SJCRH30 (cell line): ENCODE data around the gene RALA. TPM values are rescaled to one million over a fixed set of nuclear protein-coding genes. Genes with fewer than 3 reads are reported as not detected.

Source experiments
- DNase-seq, 2 experiments: peaks; one replicate each; pipeline ENCODE4 v3.0.0-alpha.2; 2015 to 2020
- H3K27ac ChIP-seq: fragments of 250-450 bp; sonication (Bioruptor Pico); 2 replicates; pipeline ENCODE4 v1.5.1; 2020; ENCODE audit warnings: mild to moderate bottlenecking, moderate library complexity
- H3K27me3 ChIP-seq: fragments of 250-450 bp; sonication (Bioruptor Pico); 2 replicates; pipeline ENCODE4 v1.5.1; 2020; ENCODE audit warnings: mild to moderate bottlenecking, moderate library complexity
- H3K36me3 ChIP-seq: fragments of 250-450 bp; sonication (Bioruptor Pico); 2 replicates; pipeline ENCODE4 v1.5.1; 2020; ENCODE audit warnings: mild to moderate bottlenecking, moderate library complexity
- H3K4me1 ChIP-seq: fragments of 250-450 bp; sonication (Bioruptor Pico); 2 replicates; pipeline ENCODE4 v1.5.1; 2020; ENCODE audit warnings: mild to moderate bottlenecking, moderate library complexity
- H3K4me3 ChIP-seq: fragments of 250-450 bp; sonication (Bioruptor Pico); 2 replicates; pipeline ENCODE4 v1.5.1; 2020; ENCODE audit warnings: mild to moderate bottlenecking, moderate library complexity
- H3K9me3 ChIP-seq: fragments of 250-450 bp; sonication (Bioruptor Pico); replicated peaks from 2 replicates; pipeline ENCODE4 v1.5.1; 2020; ENCODE audit warnings: mild to moderate bottlenecking, moderate library complexity
- total RNA-seq: library from RNA; depleted of rRNA; stranded (reverse); fragments of >200 nt; shearing (Covaris generic); gene quantifications from 2 replicates; pipeline ENCODE4 v1.2.3, GENCODE V29; 2014

The RALA gene
- total RNA-seq, 1 experiment from 2014 or later, result 19.8 TPM

DNA sequence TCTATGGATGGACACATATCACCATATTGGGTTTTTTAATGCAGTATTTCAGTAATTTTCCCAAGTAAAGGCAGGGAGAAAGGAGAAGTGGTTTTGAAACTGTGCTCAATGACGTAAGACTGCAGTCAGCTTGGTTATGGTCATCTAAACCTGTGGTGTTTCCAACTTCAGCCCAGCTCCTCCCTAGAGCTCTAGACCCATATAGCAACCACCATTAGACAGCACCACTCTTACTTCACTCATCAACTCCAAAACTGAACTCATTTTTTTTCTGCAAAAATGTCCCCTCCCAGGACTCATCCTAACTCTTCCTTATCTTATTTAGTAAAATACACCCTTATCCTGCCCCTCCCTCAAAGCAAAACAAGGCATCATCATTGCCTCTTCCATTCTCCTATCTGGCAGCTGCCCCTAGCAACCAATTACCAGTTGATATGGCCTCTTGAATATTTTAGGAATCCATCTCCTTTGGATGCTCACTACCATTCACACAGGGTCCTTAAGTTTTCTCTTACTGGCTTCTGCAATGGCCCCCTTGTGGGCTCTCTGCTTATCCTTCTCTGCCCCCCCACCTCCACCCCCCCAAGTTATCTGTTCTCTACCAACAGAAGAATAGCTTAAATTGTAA is 1.5 kb upstream of the RALA start:
- DNase-seq, result peak in 1 of 2 experiments; percentile 10
- H3K27me3 ChIP-seq, result no peaks in the 10 kb centered on the region
- H3K27ac ChIP-seq, result peak overlapping the region; percentile 9; the same call in 1 of the 2 replicates
- H3K4me3 ChIP-seq, result no peak overlapping the region
- no peaks in the 10 kb centered on the region for H3K36me3 ChIP-seq
- H3K4me1 ChIP-seq, result peaks cover 4% of the 10 kb centered on the region; the same call in 1 of the 2 replicates
- no peaks in the 10 kb centered on the region for H3K9me3 ChIP-seq

DNA sequence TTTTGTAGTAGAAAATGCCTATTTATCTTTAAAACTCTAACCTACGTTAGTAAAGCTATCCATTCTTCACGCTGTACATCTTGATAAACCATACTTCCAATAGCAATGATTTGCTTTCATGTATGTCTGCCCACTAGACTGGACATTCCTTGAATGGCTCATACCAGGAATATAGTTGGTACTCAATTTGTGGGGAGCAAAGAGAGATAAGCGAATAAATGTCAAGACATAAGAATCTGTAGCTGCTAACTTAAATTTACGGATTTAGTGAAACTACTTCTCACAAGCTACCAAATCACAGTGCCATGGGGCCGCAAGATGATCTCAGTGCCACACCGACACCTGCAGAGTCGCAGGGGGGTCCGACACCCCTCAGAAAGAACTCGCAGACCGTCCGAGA is 763 bp upstream of the RALA start:
- H3K27me3 ChIP-seq, result no peaks in the 10 kb centered on the region
- H3K36me3 ChIP-seq, result no peaks in the 10 kb centered on the region

DNA sequence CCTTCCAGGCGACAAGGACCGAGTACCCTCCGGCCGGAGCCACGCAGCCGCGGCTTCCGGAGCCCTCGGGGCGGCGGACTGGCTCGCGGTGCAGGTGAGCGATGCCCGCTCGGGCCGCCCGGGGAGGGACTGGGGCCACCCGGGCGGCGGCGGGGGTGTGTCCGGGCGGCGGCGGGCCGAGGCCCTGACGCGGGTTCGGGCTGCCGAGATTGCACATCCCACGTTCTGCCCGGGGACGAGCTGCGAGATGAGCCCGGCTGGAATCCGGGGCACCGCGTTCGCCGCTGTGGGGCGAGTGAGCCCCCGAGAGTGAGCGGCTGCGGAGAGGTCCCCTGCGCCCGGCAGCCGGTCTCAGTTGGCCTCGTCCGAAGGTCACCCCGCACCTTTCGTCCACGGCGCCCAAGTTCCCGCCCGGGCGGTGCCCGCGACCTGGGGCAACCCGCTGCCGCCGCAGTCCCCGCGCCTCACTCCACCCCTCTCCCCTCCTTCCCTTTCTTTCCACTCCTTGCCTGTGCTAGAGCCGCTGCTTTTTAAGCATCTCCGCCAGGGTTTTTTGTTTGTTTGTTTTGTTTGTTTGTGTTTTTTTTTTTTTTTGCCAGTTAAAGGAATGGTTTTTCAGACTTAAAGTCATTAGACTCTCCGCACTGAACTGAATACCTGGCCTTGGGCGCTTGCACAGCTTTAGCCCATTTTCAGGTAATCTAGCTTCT is 515 bp downstream of the RALA start:
- no peaks in the 10 kb centered on the region for H3K9me3 ChIP-seq
- no peaks in the 10 kb centered on the region for H3K36me3 ChIP-seq
- H3K4me1 ChIP-seq, result peaks cover 4% of the 10 kb centered on the region; the same call in 1 of the 2 replicates
- H3K27ac ChIP-seq, result peak overlapping the region; percentile 98
- no peak for DNase-seq
- H3K4me3 ChIP-seq, result peak overlapping the region; percentile 99
- H3K27me3 ChIP-seq, result no peaks in the 10 kb centered on the region

More for the DNA sequence above, 763 bp upstream of the RALA start:
- no peak for DNase-seq
- no peaks in the 10 kb centered on the region for H3K9me3 ChIP-seq
- peak overlapping the region; percentile 98 for H3K27ac ChIP-seq
- H3K4me1 ChIP-seq, result peaks cover 4% of the 10 kb centered on the region; the same call in 1 of the 2 replicates
- H3K4me3 ChIP-seq, result peak overlapping the region; percentile 99

DNA sequence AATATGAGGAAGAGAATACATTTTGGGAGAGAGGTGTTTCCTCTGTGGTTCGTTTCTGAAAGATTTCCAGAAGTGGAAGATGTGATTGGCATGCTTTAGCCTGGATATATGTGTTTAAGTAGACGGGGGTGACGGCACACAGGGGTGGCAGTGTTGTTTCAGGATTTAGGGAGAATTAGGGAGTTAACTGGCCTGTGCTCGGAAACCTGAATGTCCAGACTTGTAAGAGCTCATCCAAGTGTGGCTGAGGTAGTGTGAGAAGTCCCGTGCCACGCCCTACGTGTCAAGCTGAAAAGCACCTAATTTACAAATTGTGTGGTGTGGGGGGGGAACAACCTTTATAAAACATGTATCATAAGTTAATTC is 1.1 kb downstream of the RALA start:
- H3K4me3 ChIP-seq, result peak overlapping the region; percentile 99
- no peak overlapping the region for H3K27ac ChIP-seq
- H3K27me3 ChIP-seq, result no peaks in the 10 kb centered on the region
- peak; percentile 17 to 48 for DNase-seq
- no peaks in the 10 kb centered on the region for H3K36me3 ChIP-seq
- peaks cover 4% of the 10 kb centered on the region; the same call in 1 of the 2 replicates for H3K4me1 ChIP-seq
- H3K9me3 ChIP-seq, result no peaks in the 10 kb centered on the region

DNA sequence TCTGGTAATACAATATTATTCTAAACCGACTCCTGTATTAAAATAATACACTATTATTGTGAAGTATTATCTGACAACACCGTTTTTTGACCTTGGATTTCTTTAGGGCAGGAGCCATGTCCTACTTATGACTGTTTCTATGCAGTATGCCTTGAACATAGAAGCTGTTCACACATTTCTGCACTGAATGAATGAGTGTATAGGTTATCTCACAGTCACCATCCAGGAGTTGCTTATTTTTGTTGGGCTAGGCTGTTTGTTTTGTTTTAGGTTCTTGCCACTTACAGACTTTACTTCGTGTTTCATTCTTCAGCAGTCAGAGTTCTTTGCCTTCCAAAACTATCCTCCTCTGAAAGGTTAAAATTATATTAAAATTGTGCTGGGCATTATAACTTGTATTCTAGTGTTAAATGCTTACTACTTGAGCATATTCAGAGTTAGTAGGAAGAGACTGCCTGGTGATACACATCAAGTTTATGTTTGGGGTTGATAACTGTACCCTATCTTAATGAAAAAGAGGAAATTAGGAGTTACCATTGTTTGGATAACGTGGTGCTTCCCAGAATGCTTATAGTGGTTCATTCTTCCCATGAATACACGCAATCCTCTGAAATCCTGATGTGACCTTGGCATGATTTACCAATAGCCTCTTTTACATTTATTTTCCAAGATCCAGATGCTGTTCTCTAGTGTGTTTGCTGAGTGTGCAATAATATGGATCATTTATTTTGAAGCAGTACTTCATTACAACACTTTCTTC is 1.7 kb downstream of the RALA start:
- no peak overlapping the region for H3K27ac ChIP-seq
- peak overlapping the region; percentile 99 for H3K4me3 ChIP-seq
- no peaks in the 10 kb centered on the region for H3K9me3 ChIP-seq
- H3K36me3 ChIP-seq, result no peaks in the 10 kb centered on the region
- peak in 1 of 2 experiments; percentile 9 for DNase-seq
- peaks cover 4% of the 10 kb centered on the region; the same call in 1 of the 2 replicates for H3K4me1 ChIP-seq
- H3K27me3 ChIP-seq, result no peaks in the 10 kb centered on the region

DNA sequence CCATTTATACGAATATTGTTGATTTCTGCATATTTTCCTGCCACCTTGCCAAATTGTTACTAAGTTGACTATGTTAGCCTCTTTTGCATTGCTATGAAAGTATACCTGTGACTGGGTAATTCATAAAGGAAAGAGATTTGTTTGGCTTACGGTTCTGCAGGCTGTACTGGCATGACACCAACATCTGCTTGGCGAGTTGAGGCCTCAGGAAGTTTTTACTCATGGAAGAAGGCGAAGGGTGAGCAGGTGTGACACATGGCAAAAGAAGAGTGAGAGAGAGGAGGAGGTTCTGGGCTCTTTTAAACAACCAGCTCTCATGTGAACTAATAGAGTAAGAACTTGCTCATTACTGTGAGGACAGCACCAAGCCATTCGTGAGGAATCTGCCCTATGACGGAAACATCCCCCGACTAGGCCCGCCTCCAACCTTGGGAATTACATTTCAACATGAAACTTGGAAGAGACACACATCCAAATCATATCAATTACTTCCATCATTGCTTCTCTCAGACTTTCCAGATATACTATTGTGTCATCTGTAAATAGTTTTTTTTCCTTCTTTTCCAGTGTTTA is 8.4 kb downstream of the RALA start:
- no peaks in the 10 kb centered on the region for H3K9me3 ChIP-seq
- no peaks in the 10 kb centered on the region for H3K27me3 ChIP-seq
- H3K4me1 ChIP-seq, result peaks cover 2% of the 10 kb centered on the region; the same call in 1 of the 2 replicates
- no peak for DNase-seq
- no peak overlapping the region for H3K4me3 ChIP-seq
- H3K36me3 ChIP-seq, result peaks cover 23% of the 10 kb centered on the region
- no peak overlapping the region for H3K27ac ChIP-seq

DNA sequence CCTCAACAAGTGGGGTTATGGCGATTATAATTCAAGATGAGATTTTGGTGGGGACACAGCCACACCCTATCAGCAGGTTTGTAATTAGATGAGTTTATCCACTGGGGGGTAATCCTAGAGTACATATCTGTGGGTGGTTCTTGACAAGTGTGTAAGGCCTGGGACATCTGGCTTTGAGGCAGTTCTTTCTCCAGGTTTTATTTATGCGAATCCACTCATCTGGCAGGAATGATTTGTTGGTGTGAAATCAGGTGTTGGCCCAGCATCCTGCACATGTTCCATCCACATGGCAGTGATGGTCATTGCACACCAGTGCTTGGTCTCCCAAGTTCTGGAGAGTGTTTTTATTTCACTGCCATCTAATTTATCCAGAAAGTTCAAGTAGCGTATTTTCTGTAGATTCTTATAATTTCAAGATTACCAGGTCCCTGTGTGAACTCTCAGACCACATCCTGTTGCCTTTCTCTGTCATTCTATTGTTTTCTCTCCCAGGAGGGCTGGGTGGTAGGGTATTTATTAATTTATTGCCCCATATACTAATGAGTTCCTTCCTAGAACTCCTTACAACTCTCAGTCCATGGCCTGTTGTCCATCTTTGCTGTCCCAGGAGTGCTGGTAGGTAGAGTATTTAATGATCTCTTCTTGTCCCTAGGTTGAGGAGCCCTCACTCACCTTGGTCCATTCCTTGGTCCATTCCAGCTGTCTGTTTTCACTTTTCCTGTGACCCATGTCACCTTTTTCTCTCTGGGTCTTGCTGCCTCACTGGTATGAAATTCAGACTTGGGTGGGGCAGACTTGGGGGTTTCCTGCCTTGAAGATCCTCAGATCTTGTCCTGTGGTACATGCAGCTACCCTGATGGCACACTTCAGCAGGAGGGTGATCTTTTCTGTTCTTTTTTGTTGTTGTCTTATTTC is 10.4 kb downstream of the RALA start:
- Histone ChIP-seq H3K4me3 (no peak overlapping the region), H3K36me3 (peaks cover 25% of the 10 kb centered on the region), H3K9me3 (no peaks in the 10 kb centered on the region), H3K4me1 (peaks cover 2% of the 10 kb centered on the region; the same call in 1 of the 2 replicates), H3K27me3 (no peaks in the 10 kb centered on the region), H3K27ac (no peak overlapping the region)
- no peak for DNase-seq

DNA sequence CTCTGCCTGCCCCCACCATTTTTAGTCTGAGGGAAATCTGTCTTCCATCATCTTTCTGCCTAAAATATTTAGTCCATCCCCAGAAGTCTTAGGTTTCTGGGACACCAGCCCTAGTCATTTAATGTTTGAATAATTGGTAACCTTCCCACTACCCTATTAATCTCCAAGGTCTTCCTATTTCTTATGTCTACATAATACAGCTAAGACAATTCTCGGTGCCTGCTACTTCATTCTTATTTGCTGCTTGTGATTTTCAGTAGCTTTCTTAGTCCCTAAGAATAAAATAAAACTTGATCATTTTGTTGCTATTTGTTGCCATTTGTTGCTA is 11.1 kb downstream of the RALA start:
- H3K4me3 ChIP-seq, result no peak overlapping the region
- no peak overlapping the region for H3K27ac ChIP-seq
- no peaks in the 10 kb centered on the region for H3K9me3 ChIP-seq
- H3K4me1 ChIP-seq, result peaks cover 2% of the 10 kb centered on the region; the same call in 1 of the 2 replicates
- peaks cover 25% of the 10 kb centered on the region for H3K36me3 ChIP-seq
- no peaks in the 10 kb centered on the region for H3K27me3 ChIP-seq
- no peak for DNase-seq

DNA sequence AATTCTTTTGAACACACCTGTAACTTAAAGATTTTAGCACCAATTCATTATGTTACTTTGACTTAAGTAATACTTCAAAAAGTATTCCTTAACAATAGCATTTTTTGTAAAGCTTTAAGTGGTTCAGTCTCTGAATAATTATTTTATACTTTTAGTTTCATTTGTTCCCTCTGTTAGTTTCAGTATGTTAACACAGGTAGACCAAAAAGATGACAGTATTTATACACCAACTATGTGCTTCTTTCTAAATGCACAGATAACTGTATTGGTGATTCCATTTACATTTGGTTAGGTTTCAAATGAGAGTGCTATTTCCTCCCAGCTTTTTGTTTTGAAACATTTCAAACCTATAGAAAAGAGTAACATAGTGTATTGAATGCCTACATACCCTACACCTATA is 14.0 kb downstream of the RALA start:
- Histone ChIP-seq H3K36me3 (peaks cover 10% of the 10 kb centered on the region), H3K27me3 (no peaks in the 10 kb centered on the region), H3K27ac (no peak overlapping the region), H3K9me3 (no peaks in the 10 kb centered on the region), H3K4me1 (peaks cover 2% of the 10 kb centered on the region; the same call in 1 of the 2 replicates), H3K4me3 (no peak overlapping the region)
- DNase-seq, result no peak

GRCh38 chr7:39637963-39638485 is 14.7 kb downstream of the RALA start:
- DNase-seq, result no peak
- H3K27ac ChIP-seq, result no peak overlapping the region
- H3K9me3 ChIP-seq, result no peaks in the 10 kb centered on the region
- H3K4me1 ChIP-seq, result peaks cover under 1% of the 10 kb centered on the region; the same call in 1 of the 2 replicates
- H3K36me3 ChIP-seq, result peaks cover 9% of the 10 kb centered on the region
- H3K4me3 ChIP-seq, result no peak overlapping the region
- no peaks in the 10 kb centered on the region for H3K27me3 ChIP-seq

GRCh38 chr7:39642896-39643295 is 19.5 kb downstream of the RALA start:
- Histone ChIP-seq H3K9me3 (no peaks in the 10 kb centered on the region), H3K36me3 (no peaks in the 10 kb centered on the region), H3K27me3 (no peaks in the 10 kb centered on the region), H3K4me1 (no peaks in the 10 kb centered on the region), H3K27ac (no peak overlapping the region), H3K4me3 (no peak overlapping the region)
- no peak for DNase-seq

DNA sequence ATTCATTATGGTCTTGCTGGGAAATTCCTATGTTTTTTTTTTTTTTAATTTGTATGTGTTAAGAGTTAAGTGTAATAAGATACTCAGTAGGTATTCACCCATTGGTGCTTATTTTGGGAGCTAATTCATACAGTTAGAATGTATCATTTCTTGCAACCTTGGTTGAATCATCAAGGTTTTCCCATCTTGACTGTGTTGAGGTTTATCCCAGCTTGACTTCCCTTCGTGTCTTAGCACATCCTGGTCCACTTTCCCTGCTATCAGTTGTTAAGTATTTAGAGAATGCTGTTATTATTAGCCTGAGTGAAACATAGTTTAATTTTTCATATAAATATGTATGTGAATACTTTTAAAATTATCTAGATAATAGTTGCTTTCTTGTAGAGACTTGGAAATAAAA is 20.8 kb downstream of the RALA start:
- Histone ChIP-seq H3K36me3 (peaks cover 3% of the 10 kb centered on the region; the same call in 1 of the 2 replicates), H3K27me3 (no peaks in the 10 kb centered on the region), H3K9me3 (no peaks in the 10 kb centered on the region), H3K4me1 (no peaks in the 10 kb centered on the region), H3K4me3 (no peak overlapping the region), H3K27ac (no peak overlapping the region)
- no peak for DNase-seq

DNA sequence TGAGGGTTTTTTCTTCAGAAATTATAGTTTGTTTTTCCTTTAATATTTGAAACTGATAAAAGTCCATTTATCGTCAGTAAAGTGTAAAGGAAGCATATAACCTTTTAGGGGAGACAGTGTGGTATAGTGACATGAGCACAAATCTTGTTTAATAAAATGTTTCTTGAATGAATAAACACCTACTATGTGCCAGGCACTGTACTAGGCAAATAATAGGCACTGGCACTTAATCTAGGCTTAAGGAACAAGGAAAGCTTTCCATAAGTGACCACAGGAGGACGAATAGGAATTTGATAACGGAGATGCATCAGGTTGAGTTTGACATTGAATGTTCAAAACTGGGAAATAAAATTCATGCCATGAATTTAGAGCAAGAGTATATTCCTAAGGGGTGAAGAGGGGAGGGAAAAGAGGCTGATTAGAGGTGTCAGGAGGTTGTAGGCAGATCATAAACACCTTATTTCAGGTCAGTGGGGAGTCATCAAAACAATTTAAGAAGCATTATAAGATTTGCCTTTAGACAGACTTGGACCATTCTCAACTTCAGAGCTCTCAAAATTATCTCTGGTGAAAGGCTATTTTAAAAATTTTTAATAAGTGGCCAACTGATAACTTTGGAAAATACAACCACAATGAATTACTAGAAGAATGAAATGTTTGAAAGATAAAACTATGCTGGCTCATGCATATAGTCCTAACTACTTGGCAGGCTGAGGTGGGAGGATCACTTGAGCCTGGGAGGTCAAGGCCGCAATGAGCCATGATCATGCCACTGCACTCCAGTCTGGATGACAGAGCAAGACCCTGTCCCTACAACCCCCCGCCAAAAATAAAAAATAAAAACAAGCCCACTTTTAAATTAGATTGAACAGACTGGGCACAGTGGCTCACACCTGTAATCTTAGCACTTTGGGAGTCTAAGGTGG is 22.4 kb downstream of the RALA start:
- no peaks in the 10 kb centered on the region for H3K27me3 ChIP-seq
- H3K4me3 ChIP-seq, result no peak overlapping the region
- H3K9me3 ChIP-seq, result no peaks in the 10 kb centered on the region
- H3K36me3 ChIP-seq, result peaks cover 3% of the 10 kb centered on the region; the same call in 1 of the 2 replicates
- no peak overlapping the region for H3K27ac ChIP-seq
- no peak for DNase-seq
- no peaks in the 10 kb centered on the region for H3K4me1 ChIP-seq
